ENCODE measurements around the gene SZT2.
"Not testable (repeated sequence)": the region's sequence is repeated elsewhere in the genome, so short reads cannot be mapped to it uniquely, and the experiment has no call there.

The SZT2 gene

DNA sequence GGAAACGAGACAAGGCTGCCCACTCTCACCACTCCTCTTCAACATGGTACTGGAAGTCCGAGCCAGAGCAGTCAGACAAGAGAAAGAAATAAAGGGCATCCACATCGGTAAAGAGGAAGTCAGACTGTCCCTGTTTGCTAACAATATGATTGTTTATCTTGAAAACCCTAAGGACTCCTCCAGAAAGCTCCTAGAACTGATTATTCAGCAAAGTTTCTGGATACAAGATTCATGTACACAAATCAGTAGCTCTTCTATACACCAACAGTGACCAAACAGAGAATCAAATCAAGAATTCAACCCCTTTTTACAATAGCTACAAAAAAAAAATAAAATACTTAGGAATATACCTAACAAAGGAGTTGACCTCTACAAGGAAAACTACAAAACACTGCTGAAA lies 68.7 kb downstream of the SZT2 start:
- not testable (repeated sequence) for H3K27ac ChIP-seq (ENCODE audit: low read length); H3K9ac ChIP-seq (ENCODE audit: low read depth, low read length)

DNA sequence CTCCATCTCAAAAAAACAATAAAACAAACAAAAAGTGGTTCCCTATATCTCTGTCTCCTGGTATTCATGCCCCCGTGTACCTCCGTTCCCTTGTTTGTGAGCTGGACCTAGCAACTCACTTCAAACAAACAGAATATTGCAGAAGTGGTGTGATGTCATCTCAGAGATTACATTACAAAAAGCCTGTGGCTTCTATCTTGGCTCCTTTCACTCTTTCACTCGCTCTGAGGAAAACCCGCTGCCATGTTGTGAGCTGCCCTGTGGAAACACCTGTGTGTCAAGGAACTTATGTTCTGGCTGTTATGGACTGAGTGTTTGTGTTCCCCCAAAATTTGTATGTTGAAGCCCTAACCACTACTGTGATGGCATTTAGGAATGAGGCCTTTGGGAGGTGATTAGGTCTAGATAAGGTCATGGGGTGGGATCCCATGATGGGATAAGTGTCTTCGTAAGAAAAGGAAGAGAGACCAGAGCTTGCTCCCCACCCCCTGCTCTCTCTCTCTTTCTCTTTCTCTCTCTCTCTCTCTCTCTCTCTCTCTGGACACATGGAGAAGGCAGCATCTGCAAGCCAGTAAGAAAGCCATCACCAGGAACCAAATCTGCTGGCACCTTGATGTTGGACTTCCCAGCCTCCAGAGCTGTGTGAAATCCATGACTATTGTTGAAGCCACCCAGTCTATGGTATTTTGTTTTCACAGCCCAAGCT lies 71.4 kb downstream of the SZT2 start:
- H3K9me3 ChIP-seq (ENCODE audit: insufficient read depth, low read depth, low read length): no peaks in the 10 kb centered on the region

More for the DNA sequence above, 68.7 kb downstream of the SZT2 start:
- not testable (repeated sequence) for H3K9me3 ChIP-seq (ENCODE audit: insufficient read depth, low read depth, low read length); H3K4me3 ChIP-seq (ENCODE audit: low read length); H3K4me1 ChIP-seq (ENCODE audit: insufficient read depth, low read length); H3K36me3 ChIP-seq (ENCODE audit: insufficient read depth, low read depth, low read length); H3K27me3 ChIP-seq (ENCODE audit: insufficient read depth, low read length)

GRCh38 chr1:43463479-43463878 lies 73.8 kb downstream of the SZT2 start:
- H3K36me3 ChIP-seq (ENCODE audit: insufficient read depth, low read depth, low read length): no peaks in the 10 kb centered on the region
- H3K27ac ChIP-seq (ENCODE audit: low read length): no peak overlapping the region
- no peak overlapping the region for H3K4me3 ChIP-seq (ENCODE audit: low read length)
- H3K4me1 ChIP-seq (ENCODE audit: insufficient read depth, low read length): no peaks in the 10 kb centered on the region
- no peaks in the 10 kb centered on the region for H3K27me3 ChIP-seq (ENCODE audit: insufficient read depth, low read length)
- no peak overlapping the region for H3K9ac ChIP-seq (ENCODE audit: low read depth, low read length)
- no peaks in the 10 kb centered on the region for H3K9me3 ChIP-seq (ENCODE audit: insufficient read depth, low read depth, low read length)

More for the DNA sequence above, 71.4 kb downstream of the SZT2 start:
- no peak overlapping the region for H3K27ac ChIP-seq (ENCODE audit: low read length)
- no peak overlapping the region for H3K4me3 ChIP-seq (ENCODE audit: low read length)
- H3K27me3 ChIP-seq (ENCODE audit: insufficient read depth, low read length): no peaks in the 10 kb centered on the region
- no peak overlapping the region for H3K9ac ChIP-seq (ENCODE audit: low read depth, low read length)
- no peaks in the 10 kb centered on the region for H3K4me1 ChIP-seq (ENCODE audit: insufficient read depth, low read length)
- no peaks in the 10 kb centered on the region for H3K36me3 ChIP-seq (ENCODE audit: insufficient read depth, low read depth, low read length)

DNA sequence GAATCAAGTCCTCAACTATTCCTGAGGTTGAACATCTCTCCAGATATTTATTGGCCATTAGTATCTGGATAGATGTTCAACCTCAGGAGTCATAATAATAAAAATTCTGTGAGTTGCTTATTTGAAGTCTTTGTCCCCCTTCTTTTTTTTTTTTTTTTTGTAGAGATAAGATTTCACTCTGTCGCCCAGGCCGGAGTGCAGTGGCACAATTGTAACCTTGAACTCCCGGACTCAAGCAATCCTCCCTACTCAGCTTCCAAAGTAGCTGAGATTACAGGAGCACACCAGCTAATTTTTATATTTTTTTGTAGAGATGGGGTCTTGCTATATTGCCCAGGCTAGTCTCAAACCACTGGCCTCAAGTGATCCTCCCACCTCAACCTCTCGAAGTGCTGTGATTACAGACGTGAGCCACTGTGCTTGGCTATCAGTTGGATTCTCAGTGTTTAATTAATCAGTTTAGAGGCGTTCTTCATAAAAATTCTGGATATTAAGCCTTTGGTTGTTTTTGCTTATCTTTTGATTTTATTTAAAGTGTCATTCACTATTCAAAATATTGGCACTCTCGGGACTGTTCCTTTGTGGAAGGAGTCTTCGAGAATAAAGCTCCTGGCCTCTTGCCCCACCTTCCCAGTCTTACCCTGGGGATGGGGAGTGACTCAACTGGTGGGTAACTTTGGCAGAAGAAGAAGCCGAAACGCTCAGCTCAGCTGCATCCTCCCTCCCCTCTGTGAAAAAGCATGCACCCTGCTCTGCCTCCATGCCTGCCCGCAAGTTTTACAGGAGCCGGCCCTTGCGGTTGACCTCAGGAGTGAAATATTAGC lies 75.2 kb downstream of the SZT2 start:
- Histone ChIP-seq H3K4me3 (ENCODE audit: low read length) (no peak overlapping the region), H3K9me3 (ENCODE audit: insufficient read depth, low read depth, low read length) (no peaks in the 10 kb centered on the region), H3K9ac (ENCODE audit: low read depth, low read length) (no peak overlapping the region), H3K36me3 (ENCODE audit: insufficient read depth, low read depth, low read length) (no peaks in the 10 kb centered on the region), H3K27me3 (ENCODE audit: insufficient read depth, low read length) (no peaks in the 10 kb centered on the region), H3K4me1 (ENCODE audit: insufficient read depth, low read length) (no peaks in the 10 kb centered on the region), H3K27ac (ENCODE audit: low read length) (no peak overlapping the region)

GRCh38 chr1:43465505-43466067 lies 75.9 kb downstream of the SZT2 start:
- no peak overlapping the region for H3K9ac ChIP-seq (ENCODE audit: low read depth, low read length)
- no peak overlapping the region for H3K27ac ChIP-seq (ENCODE audit: low read length)
- H3K4me3 ChIP-seq (ENCODE audit: low read length): no peak overlapping the region
- no peaks in the 10 kb centered on the region for H3K9me3 ChIP-seq (ENCODE audit: insufficient read depth, low read depth, low read length)
- H3K36me3 ChIP-seq (ENCODE audit: insufficient read depth, low read depth, low read length): no peaks in the 10 kb centered on the region
- H3K4me1 ChIP-seq (ENCODE audit: insufficient read depth, low read length): no peaks in the 10 kb centered on the region
- H3K27me3 ChIP-seq (ENCODE audit: insufficient read depth, low read length): no peaks in the 10 kb centered on the region

- no peaks in the 10 kb centered on the region for H3K4me1 ChIP-seq (ENCODE audit: insufficient read depth, low read length)
- H3K27me3 ChIP-seq (ENCODE audit: insufficient read depth, low read length): no peaks in the 10 kb centered on the region
- H3K9ac ChIP-seq (ENCODE audit: low read depth, low read length): no peak overlapping the region
- H3K36me3 ChIP-seq (ENCODE audit: insufficient read depth, low read depth, low read length): no peaks in the 10 kb centered on the region
- no peaks in the 10 kb centered on the region for H3K9me3 ChIP-seq (ENCODE audit: insufficient read depth, low read depth, low read length)
- H3K27ac ChIP-seq (ENCODE audit: low read length): no peak overlapping the region
- no peak overlapping the region for H3K4me3 ChIP-seq (ENCODE audit: low read length)
Observed at GRCh38 chr1:43466403-43466802, 76.7 kb downstream of the SZT2 start.

DNA sequence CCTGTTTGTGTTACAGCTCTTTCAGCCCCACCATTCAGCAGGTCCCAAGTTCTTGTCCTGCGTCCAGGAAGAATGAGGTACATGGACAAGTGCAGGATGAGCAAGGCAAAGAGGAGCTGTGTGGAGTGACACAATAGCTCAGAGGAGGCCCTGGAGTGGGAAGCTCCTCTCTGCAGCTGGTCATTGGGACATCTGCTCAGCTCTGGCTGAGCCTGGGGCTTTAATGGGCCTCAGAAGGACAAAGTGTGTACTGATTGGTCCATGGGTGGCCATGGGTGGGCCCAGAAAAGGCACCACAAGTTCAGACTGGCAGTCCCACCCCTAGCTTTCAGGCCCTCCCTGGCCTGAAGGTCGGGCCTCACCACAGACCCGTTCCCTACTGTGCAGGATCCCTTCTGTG lies 78.7 kb downstream of the SZT2 start:
- Histone ChIP-seq H3K36me3 (ENCODE audit: insufficient read depth, low read depth, low read length) (no peaks in the 10 kb centered on the region), H3K4me3 (ENCODE audit: low read length) (no peak overlapping the region), H3K27me3 (ENCODE audit: insufficient read depth, low read length) (no peaks in the 10 kb centered on the region), H3K9ac (ENCODE audit: low read depth, low read length) (no peak overlapping the region), H3K27ac (ENCODE audit: low read length) (no peak overlapping the region), H3K9me3 (ENCODE audit: insufficient read depth, low read depth, low read length) (no peaks in the 10 kb centered on the region), H3K4me1 (ENCODE audit: insufficient read depth, low read length) (no peaks in the 10 kb centered on the region; the same call in 1 of the 2 replicates)

GRCh38 chr1:43469932-43470331 lies 80.2 kb downstream of the SZT2 start:
- Histone ChIP-seq H3K4me1 (ENCODE audit: insufficient read depth, low read length) (no peaks in the 10 kb centered on the region; the same call in 1 of the 2 replicates), H3K27me3 (ENCODE audit: insufficient read depth, low read length) (no peaks in the 10 kb centered on the region), H3K27ac (ENCODE audit: low read length) (no peak overlapping the region), H3K36me3 (ENCODE audit: insufficient read depth, low read depth, low read length) (no peaks in the 10 kb centered on the region), H3K9me3 (ENCODE audit: insufficient read depth, low read depth, low read length) (no peaks in the 10 kb centered on the region), H3K9ac (ENCODE audit: low read depth, low read length) (no peak overlapping the region), H3K4me3 (ENCODE audit: low read length) (no peak overlapping the region)

GRCh38 chr1:43472087-43472462 lies 82.4 kb downstream of the SZT2 start:
- H3K36me3 ChIP-seq (ENCODE audit: insufficient read depth, low read depth, low read length): no peaks in the 10 kb centered on the region
- no peak overlapping the region for H3K9ac ChIP-seq (ENCODE audit: low read depth, low read length)
- H3K4me3 ChIP-seq (ENCODE audit: low read length): no peak overlapping the region
- H3K27me3 ChIP-seq (ENCODE audit: insufficient read depth, low read length): no peaks in the 10 kb centered on the region
- H3K27ac ChIP-seq (ENCODE audit: low read length): no peak overlapping the region
- H3K4me1 ChIP-seq (ENCODE audit: insufficient read depth, low read length): no peaks in the 10 kb centered on the region; the same call in 1 of the 2 replicates
- H3K9me3 ChIP-seq (ENCODE audit: insufficient read depth, low read depth, low read length): no peaks in the 10 kb centered on the region

DNA sequence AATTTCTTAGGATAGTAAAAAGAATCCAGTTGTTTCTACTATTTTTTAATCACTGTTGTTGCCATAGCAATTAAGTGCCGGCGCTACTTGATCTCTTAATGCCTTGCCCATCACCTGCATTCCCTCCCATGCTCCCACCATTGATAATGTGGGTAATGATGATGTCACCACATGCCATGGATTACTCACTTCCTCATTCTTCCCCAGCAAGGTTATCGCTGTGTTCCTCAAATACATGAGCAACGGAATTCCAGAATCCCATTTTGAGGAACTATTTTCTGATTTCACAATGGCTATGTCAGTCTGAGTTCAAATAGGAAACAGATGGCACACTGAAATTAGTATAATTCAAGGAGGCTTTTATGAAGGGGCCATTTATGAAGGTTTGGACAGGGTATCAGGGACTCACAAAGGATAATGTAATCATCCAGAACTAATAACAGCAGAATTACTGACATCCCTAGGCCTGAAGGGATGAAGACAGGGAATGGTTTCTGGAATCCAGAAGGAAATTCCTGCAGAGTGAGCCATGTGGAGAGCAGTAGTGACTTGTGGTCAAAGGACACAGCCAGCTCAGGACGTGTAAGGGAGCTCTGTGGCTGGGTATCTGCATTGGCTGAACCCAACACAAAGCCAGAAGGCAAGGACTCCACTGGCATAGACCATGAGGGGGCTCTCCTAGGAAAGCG lies 82.9 kb downstream of the SZT2 start:
- not testable (repeated sequence) for H3K4me3 ChIP-seq (ENCODE audit: low read length); H3K27ac ChIP-seq (ENCODE audit: low read length); H3K9ac ChIP-seq (ENCODE audit: low read depth, low read length); H3K4me1 ChIP-seq (ENCODE audit: insufficient read depth, low read length); H3K9me3 ChIP-seq (ENCODE audit: insufficient read depth, low read depth, low read length); H3K36me3 ChIP-seq (ENCODE audit: insufficient read depth, low read depth, low read length); H3K27me3 ChIP-seq (ENCODE audit: insufficient read depth, low read length)

DNA sequence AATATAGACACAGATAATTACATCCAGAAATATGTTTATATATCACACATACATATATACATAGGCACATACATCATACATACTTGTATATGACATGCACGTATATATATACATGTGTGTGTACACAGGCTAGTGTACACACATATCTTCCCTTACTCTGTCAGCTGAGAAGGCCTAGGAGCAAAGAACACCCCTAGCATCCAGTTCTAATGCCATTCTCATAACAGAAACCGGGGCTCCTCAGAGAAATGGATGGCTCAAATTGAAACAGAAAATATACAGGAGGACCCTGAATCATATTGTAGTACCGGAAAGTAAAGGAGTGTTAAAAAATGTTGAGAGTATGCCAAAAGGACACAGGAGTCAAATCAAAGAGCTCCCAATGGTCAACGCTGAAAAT lies 83.8 kb downstream of the SZT2 start:
- no peak overlapping the region for H3K9ac ChIP-seq (ENCODE audit: low read depth, low read length)
- no peak overlapping the region for H3K4me3 ChIP-seq (ENCODE audit: low read length)
- no peak overlapping the region for H3K27ac ChIP-seq (ENCODE audit: low read length)
- no peaks in the 10 kb centered on the region for H3K27me3 ChIP-seq (ENCODE audit: insufficient read depth, low read length)
- no peaks in the 10 kb centered on the region for H3K36me3 ChIP-seq (ENCODE audit: insufficient read depth, low read depth, low read length)
- no peaks in the 10 kb centered on the region; the same call in 1 of the 2 replicates for H3K4me1 ChIP-seq (ENCODE audit: insufficient read depth, low read length)
- no peaks in the 10 kb centered on the region for H3K9me3 ChIP-seq (ENCODE audit: insufficient read depth, low read depth, low read length)

All from iPS-20b (cell line).